HAP-1 (cell line): Measurements from ENCODE around the gene BNC2.

Experiments
- DNase-seq, 2 experiments: peaks; one replicate each; pipeline ENCODE4 v3.0.0-alpha.2; 2016 to 2020; ENCODE audit warnings: low spot score in 2 of 2
- H3K27me3 ChIP-seq: fragments of 250-450 bp; sonication (Bioruptor Pico); 2 replicates; pipeline ENCODE4 v1.5.1; 2020; ENCODE audit warnings: low read depth, mild to moderate bottlenecking, moderate library complexity
- H3K36me3 ChIP-seq: fragments of 250-450 bp; sonication (Bioruptor Pico); replicated peaks from 2 replicates; pipeline ENCODE4 v1.5.1; 2020; ENCODE audit warnings: mild to moderate bottlenecking
- H3K4me1 ChIP-seq: fragments of 250-450 bp; sonication (Bioruptor Pico); 2 replicates; pipeline ENCODE4 v1.5.1; 2020; ENCODE audit warnings: mild to moderate bottlenecking
- H3K4me3 ChIP-seq: fragments of 250-450 bp; sonication (Bioruptor Pico); 2 replicates; pipeline ENCODE4 v1.5.1; 2020; ENCODE audit warnings: mild to moderate bottlenecking, moderate library complexity
- H3K9me3 ChIP-seq: fragments of 250-450 bp; sonication (Bioruptor Pico); 2 replicates; pipeline ENCODE4 v1.5.1; 2020; ENCODE audit warnings: mild to moderate bottlenecking, moderate library complexity
- in situ Hi-C: fragments of 300-500 bp; cut with MboI; formaldehyde crosslinking; loops from 3 replicates; pipeline ENCODE4 v1.14.3; 2020; ENCODE audit warnings: low sequenced_read_pairs, inconsistent platforms, mixed read lengths

BNC2 gene

DNA sequence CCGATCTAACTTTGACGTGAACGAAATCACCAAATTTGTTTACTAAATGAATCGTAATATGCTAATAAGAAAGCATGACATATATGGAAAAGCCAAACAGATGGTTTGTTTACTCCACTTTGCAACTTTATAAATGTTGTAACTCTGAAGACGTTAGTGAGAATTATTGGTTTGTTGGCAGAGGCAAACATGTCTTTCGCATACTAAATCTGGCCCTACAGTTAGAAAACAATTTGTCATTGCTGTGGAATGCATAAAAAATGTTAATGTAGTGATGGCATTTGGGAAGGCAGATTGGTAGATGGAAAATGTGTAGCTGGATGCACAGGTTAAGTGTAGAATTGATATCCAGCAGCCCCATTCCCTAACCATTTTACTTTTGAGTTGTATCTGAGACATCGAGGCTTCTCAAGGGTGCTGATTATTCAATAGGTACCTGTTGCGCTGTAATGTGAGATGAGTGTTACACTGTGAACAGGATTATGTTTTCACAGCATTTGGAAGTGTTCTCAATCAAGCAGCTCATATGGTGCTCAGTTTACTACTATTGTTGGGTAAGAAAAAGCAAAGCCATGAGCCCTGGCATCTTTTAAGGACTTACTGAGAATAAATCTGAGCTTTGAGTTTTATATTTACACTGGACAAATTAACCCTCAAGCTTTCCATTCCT, 444.8 kb downstream of the BNC2 start:
- no peaks in the 10 kb centered on the region for H3K4me1 ChIP-seq
- in situ Hi-C loops, result no loop called here
- H3K9me3 ChIP-seq, result no peaks in the 10 kb centered on the region
- DNase-seq, result no peak
- H3K4me3 ChIP-seq, result no peak overlapping the region
- H3K27me3 ChIP-seq, result no peaks in the 10 kb centered on the region
- H3K36me3 ChIP-seq, result no peaks in the 10 kb centered on the region

DNA sequence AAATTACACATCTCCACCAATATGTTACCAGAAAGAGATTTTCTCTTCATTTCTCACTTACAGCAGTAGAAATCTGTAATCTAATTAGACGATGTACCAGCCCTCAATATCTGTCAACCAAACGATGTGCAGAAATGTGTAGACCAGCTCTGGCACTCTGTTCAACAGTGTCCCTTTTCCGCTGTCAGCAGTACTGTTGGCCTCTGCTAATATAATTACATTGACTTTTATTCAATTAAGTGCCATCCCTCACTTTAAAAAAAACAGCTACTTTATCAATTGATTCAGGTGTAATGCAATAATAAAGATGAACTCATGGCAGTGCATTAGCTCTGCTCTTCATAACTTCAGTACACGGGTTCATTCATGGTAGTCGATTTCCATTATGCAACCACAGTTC, 448.4 kb downstream of the BNC2 start:
- no peaks in the 10 kb centered on the region for H3K9me3 ChIP-seq
- in situ Hi-C loops, result no loop called here
- DNase-seq, result no peak
- H3K36me3 ChIP-seq, result no peaks in the 10 kb centered on the region
- no peaks in the 10 kb centered on the region for H3K27me3 ChIP-seq
- H3K4me1 ChIP-seq, result peaks cover 9% of the 10 kb centered on the region
- no peak overlapping the region for H3K4me3 ChIP-seq

DNA sequence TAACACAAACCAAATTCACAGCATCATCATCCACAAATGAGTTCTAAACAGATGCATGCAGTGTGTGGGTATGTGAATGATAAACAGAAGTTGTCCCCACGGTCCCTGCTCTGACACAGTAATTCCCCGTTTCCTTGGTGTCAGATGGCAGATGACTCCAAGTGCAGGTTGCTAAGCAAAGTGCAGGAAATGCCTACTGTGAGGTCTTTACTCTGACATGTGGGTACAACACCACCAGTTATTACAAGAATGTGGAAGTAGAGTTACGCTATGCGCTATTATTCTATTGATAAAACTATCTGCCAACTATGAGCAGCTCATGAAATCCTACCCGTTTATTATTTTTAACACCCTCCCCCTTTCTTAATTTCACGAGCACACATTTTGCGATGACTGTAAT, 448.9 kb downstream of the BNC2 start:
- Histone ChIP-seq H3K27me3 (no peaks in the 10 kb centered on the region), H3K4me1 (peaks cover 13% of the 10 kb centered on the region), H3K36me3 (no peaks in the 10 kb centered on the region), H3K9me3 (no peaks in the 10 kb centered on the region), H3K4me3 (no peak overlapping the region)
- in situ Hi-C loops, result no loop called here
- DNase-seq, result no peak

DNA sequence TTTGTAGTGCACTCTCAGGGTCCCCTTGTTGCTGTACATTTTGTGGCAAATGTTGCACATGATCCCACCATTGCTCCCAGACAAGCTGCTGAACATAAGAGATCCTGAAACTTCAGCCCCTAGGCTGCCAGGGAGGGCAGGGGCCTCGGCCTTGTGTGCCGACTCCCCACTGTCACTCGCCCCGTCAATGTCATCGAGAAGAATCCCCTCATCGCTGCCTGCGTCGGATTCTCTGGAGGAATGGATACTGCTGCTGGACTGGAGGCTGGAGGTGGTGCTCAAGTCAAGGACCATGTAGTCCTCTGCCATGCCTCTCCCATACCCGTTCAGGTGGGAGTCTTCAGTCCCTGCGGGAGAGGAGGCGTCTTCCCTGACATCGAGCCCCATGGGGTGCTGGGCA, 451.3 kb downstream of the BNC2 start:
- in situ Hi-C loops, result no loop called here
- peaks cover 13% of the 10 kb centered on the region for H3K4me1 ChIP-seq
- H3K9me3 ChIP-seq, result no peaks in the 10 kb centered on the region
- no peaks in the 10 kb centered on the region for H3K36me3 ChIP-seq
- no peak for DNase-seq
- H3K27me3 ChIP-seq, result no peaks in the 10 kb centered on the region
- H3K4me3 ChIP-seq, result no peak overlapping the region

DNA sequence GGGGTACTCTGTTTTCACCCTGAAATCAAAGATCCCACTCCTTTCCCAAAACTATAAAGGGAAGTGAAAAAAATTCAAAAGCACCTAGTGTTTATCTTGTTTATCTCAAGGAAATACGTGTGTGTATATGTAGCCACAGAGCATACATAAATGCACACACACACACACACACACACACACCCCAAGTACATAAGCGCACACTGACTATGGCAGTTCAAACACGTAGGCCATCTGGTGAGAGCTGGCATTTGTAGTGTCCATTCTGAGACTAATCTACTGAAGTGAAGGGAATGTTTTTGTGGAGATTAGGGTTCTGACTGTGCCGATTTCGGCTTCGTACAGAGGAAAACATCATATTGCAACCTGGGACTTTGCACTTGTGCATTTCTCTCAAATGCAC, 451.7 kb downstream of the BNC2 start:
- H3K9me3 ChIP-seq, result no peaks in the 10 kb centered on the region
- H3K4me1 ChIP-seq, result peaks cover 13% of the 10 kb centered on the region
- no peaks in the 10 kb centered on the region for H3K36me3 ChIP-seq
- no peak for DNase-seq
- in situ Hi-C loops, result no loop called here
- no peak overlapping the region for H3K4me3 ChIP-seq
- H3K27me3 ChIP-seq, result no peaks in the 10 kb centered on the region

DNA sequence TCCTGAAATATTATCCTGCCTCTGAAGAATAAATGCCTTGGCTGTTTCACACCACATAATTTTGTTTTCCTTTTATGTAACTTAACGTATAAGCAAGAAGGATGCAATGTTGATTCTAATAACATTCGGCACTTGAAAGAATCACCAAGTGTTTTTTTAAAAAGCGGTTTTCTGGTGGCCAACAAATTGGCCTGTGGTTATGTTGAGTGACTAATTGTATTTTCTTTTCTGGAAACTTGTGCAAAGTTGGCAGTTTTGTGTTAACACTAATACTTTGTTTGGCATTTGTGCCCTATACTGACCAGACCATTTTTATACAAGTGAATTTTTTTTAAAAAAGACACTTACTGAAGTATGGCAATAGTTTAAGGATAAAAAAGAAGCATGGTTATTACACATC, 452.7 kb downstream of the BNC2 start:
- no peak for DNase-seq
- peaks cover 13% of the 10 kb centered on the region for H3K4me1 ChIP-seq

DNA sequence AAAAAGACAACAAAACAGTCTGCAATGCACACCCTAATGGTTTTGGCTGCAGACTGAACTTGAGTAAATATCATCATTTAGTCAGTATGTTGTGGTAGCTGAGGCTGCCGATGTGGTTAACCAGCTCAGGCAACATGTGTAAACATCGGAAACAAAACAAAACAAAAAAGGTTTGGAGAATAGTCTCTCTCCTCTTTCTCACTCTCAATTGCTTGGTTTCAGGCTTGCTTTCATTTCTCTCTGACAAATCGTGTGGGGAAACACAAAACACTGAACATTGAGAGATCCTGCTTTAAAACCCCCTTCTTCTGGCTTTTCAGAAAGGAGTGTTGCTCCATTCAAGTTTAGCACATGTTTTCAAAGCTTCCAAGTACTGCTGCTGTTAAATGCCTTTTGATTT, 453.3 kb downstream of the BNC2 start:
- Histone ChIP-seq H3K27me3 (no peaks in the 10 kb centered on the region), H3K4me3 (no peak overlapping the region), H3K4me1 (peaks cover 13% of the 10 kb centered on the region), H3K36me3 (no peaks in the 10 kb centered on the region), H3K9me3 (no peaks in the 10 kb centered on the region)
- in situ Hi-C loops, result no loop called here
- DNase-seq, result no peak

More for the DNA sequence above, 452.7 kb downstream of the BNC2 start:
- no peaks in the 10 kb centered on the region for H3K27me3 ChIP-seq
- no peaks in the 10 kb centered on the region for H3K36me3 ChIP-seq
- H3K4me3 ChIP-seq, result no peak overlapping the region
- H3K9me3 ChIP-seq, result no peaks in the 10 kb centered on the region
- in situ Hi-C loops, result no loop called here

DNA sequence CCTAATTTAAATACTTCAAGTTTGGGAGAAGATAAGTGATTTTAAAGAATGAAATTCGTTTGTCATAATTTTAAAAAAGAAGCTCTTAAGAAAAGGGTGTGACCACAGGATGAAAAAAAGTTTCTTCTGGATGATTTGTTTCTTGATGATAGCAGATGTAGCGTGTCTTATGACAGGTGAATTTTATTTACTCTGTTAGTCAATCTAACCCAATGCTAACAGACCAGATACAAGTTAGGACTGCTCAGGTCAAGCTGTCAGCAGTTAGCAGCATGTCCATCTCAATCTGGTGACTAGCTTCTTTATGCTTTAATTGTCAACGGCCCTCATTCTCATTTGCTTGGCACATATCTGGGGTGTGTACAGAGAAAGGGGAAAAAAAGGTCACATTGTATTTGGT, 456.0 kb downstream of the BNC2 start:
- in situ Hi-C loops, result no loop called here
- no peaks in the 10 kb centered on the region for H3K36me3 ChIP-seq
- H3K27me3 ChIP-seq, result no peaks in the 10 kb centered on the region
- peaks cover 13% of the 10 kb centered on the region for H3K4me1 ChIP-seq
- DNase-seq, result no peak
- no peak overlapping the region for H3K4me3 ChIP-seq
- no peaks in the 10 kb centered on the region for H3K9me3 ChIP-seq

DNA sequence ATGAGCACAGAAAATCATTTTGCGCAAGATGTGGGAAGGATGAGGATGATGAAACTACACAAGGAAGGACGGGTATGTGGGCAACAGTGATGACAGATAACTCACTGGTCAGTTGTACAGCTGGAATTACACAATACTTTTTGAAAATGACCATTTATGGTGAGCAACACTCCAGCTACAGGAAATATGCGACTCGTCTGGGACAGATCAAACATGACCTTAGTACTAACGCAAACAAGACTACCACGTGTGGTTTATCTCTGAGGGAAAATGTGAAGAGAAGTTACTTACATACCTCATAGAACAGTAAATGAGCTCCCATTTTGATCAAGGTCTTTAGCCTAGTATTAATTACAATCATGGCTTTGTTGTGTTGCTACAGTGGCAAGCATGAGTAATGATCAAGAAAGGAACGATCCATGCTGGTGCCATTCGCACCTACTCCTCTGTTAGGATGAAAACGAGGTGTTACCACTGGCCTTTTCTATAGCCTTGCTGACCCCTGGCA, 456.9 kb downstream of the BNC2 start:
- H3K9me3 ChIP-seq, result no peaks in the 10 kb centered on the region
- H3K4me3 ChIP-seq, result no peak overlapping the region
- H3K36me3 ChIP-seq, result no peaks in the 10 kb centered on the region
- no peak for DNase-seq
- in situ Hi-C loops, result no loop called here
- peaks cover 13% of the 10 kb centered on the region for H3K4me1 ChIP-seq
- H3K27me3 ChIP-seq, result no peaks in the 10 kb centered on the region

DNA sequence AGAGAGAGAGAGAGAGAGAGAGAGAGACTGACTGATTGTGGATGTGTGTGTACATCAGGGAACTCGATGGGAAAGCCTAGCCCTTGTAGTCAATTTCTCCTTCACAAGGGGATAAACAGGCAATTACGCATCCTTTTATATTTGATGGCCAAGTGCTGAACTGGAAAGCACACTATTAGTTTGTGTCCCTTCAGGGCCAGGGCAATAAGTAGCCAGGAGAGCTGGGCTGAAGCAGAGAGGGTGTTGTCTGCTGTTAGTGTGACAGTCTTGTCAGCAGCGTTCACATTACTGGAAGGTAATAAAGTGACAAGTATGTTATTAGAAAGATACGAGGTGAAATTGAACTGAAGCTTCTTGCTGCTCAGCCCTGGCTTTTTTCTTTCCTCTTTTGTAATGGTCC, 457.7 kb downstream of the BNC2 start:
- Histone ChIP-seq H3K27me3 (no peaks in the 10 kb centered on the region), H3K4me1 (peaks cover 11% of the 10 kb centered on the region), H3K9me3 (no peaks in the 10 kb centered on the region), H3K36me3 (no peaks in the 10 kb centered on the region), H3K4me3 (no peak overlapping the region)
- no peak for DNase-seq
- in situ Hi-C loops, result no loop called here

DNA sequence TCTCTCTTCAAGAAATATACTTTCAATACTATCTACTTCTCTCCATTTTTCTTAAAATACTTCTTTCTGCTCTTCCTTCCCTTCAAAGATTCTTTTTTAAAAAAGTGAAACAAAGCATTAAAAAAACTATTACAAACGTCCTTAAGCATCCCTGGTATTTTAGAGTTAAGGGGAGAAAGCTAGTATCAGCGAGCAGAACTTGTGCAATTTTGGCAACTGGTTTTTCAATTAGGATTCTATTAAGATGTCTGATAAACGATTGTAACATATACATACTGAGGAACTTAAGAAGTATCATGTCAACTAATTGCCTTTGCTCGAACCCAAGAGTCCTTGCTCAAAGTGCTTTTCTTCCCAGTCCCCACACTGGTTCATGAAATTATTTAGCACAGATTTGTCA, 459.2 kb downstream of the BNC2 start:
- Histone ChIP-seq H3K9me3 (no peaks in the 10 kb centered on the region), H3K27me3 (no peaks in the 10 kb centered on the region), H3K4me3 (no peak overlapping the region), H3K4me1 (no peaks in the 10 kb centered on the region), H3K36me3 (no peaks in the 10 kb centered on the region)
- DNase-seq, result no peak
- in situ Hi-C loops, result no loop called here

DNA sequence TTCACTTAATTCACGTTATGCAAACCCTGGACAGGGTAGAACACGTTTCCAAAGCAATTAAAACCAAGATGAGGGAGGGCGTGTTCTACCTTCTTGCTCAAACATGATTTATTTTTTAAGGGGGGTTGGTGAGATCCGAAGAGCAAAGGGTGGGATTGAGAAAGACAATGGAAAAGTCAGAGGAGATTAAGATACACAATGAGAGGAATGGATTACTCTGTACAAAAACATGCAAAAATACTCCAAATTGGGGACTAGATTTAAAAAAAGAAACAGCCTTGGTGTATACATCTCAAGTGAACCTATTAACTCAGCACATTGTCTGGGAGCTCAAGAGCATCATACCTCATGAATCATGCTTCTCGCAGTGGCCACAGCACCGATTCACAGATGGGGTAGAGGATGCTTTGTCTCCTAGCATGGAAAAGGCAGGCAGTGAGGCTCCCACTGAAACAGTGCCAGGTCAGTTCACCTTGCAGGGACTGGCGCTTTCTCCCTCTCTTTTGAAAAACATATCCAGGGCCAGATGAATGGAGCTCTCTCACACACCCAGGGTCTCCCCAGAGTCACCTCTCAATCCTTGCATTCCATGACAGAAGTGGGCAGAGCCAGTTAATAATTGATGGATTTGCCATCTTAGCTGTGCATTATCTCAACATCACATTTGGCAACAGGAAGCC, 459.7 kb downstream of the BNC2 start:
- H3K4me3 ChIP-seq, result no peak overlapping the region
- in situ Hi-C loops, result no loop called here
- no peaks in the 10 kb centered on the region for H3K9me3 ChIP-seq
- H3K36me3 ChIP-seq, result no peaks in the 10 kb centered on the region
- no peaks in the 10 kb centered on the region for H3K27me3 ChIP-seq
- peak in 1 of 2 experiments; percentile 12 for DNase-seq
- H3K4me1 ChIP-seq, result no peaks in the 10 kb centered on the region

DNA sequence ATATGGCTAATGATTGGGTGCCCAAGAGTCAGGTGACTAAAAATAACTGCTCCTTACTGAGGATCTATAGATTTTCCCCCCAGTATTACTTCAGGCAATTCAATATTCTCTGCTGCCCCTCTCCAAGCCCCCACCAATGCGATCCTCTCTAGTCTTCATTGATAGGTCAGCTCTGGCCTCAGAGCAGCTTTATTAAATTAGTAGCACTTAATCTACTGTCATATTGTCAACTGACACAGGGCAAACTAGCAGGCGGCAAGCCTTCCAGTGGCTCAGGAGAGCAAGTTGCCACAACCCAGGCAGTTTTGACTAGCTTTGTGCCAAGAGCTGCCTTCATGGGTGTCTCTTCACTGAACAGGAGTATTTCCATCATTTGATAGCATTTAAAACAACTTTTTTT, 462.9 kb downstream of the BNC2 start:
- no peak for DNase-seq
- Histone ChIP-seq H3K4me3 (no peak overlapping the region), H3K9me3 (no peaks in the 10 kb centered on the region), H3K27me3 (no peaks in the 10 kb centered on the region), H3K4me1 (no peaks in the 10 kb centered on the region), H3K36me3 (no peaks in the 10 kb centered on the region)
- in situ Hi-C loops, result no loop called here

DNA sequence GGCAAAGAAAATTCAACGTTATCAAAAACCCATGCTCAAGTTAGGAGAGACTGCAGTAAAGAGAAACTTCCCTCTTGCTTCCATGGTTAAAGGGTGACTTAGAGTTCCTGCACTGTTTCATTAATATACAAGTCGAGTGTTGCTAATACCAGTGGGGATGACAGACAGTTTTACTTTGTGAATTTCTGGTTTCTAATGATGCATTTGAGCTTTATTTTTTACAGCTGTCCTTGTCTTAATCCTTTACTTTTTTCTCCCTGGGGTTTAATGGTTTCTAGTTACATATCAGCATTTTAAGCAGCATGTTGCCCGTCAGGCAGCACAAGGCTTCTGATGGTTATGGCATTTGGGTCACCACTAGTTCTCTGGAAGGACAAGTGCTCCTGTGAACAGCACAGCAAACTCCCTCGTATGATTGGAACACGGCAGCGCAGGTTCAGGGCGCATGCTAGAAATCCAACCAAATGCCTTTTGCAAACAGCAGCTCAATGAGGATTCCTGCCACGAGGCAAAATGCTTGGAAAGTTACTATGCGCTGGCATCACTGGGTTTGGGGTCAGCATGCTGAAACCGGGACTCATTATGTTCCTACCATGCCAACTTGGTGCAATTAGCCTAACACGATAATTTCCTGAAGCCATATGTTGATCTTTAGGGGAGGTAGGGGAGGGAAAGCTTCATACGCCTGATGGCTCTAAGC, 463.8 kb downstream of the BNC2 start:
- no peaks in the 10 kb centered on the region for H3K4me1 ChIP-seq
- H3K36me3 ChIP-seq, result no peaks in the 10 kb centered on the region
- no peak for DNase-seq
- H3K27me3 ChIP-seq, result no peaks in the 10 kb centered on the region
- H3K9me3 ChIP-seq, result no peaks in the 10 kb centered on the region
- no peak overlapping the region for H3K4me3 ChIP-seq
- in situ Hi-C loops, result no loop called here
